ENCODE data around the gene CCL26. TPM values are rescaled to one million over a fixed set of nuclear protein-coding genes. Genes with fewer than 3 reads are reported as not detected.

Gene CCL26
- total and polyA plus RNA-seq, 4 donors, result 0.09 to 0.33 TPM; not detected in 2

GRCh38 chr7:75814407-75814947 lies 42.5 kb upstream of the CCL26 start:
- H3K4me1 ChIP-seq (ENCODE audit: control insufficient read depth in 4 of 4, insufficient read depth in 4 of 4, low read length in 3 of 4), result no peaks in the 10 kb centered on the region
- DNase-seq (ENCODE audit: low spot score), result no peak
- TF ChIP-seq NR2F2 (IDR thresholded peaks at IDR 0.05) (no peak), MAX (IDR thresholded peaks at IDR 0.05) (no peak), YY1 (IDR thresholded peaks at IDR 0.05) (no peak), ZBTB33 (IDR thresholded peaks at IDR 0.05) (no peak), TAF1 (conservative IDR thresholded peaks at IDR 0.05) (no peak), SP1 (IDR thresholded peaks at IDR 0.05) (no peak), REST (IDR thresholded peaks at IDR 0.05) (no peak), CTCF (IDR thresholded peaks at IDR 0.05; ENCODE audit: low read depth, low read length, missing input control) (no peak), EGR1 (IDR thresholded peaks at IDR 0.05; ENCODE audit: low read depth in 2 of 2) (no peak), RAD21 (IDR thresholded peaks at IDR 0.05) (no peak), GABPA (IDR thresholded peaks at IDR 0.05 in 1 of 2, conservative IDR thresholded peaks at IDR 0.05 in 1 of 2) (no peak), FOXA1 (IDR thresholded peaks at IDR 0.05) (no peak), RXRA (IDR thresholded peaks at IDR 0.05) (no peak), HNF4G (IDR thresholded peaks at IDR 0.05) (no peak), HNF4A (conservative IDR thresholded peaks at IDR 0.05) (no peak), ATF3 (IDR thresholded peaks at IDR 0.05) (no peak), FOXA2 (IDR thresholded peaks at IDR 0.05) (no peak), JUND (IDR thresholded peaks at IDR 0.05) (no peak)
- no peaks in the 10 kb centered on the region for H3K36me3 ChIP-seq (ENCODE audit: control insufficient read depth in 4 of 4, insufficient read depth in 3 of 4, low read depth in 1 of 4, low read length in 3 of 4)
- H3K27me3 ChIP-seq (ENCODE audit: control insufficient read depth in 4 of 4, insufficient read depth in 4 of 4, low read length in 3 of 4), result no peaks in the 10 kb centered on the region
- no peak overlapping the region for H3K27ac ChIP-seq (ENCODE audit: low read depth in 1 of 2, low read length in 2 of 2)
- WGBS, result 72% methylated on average over 13 of the region's 13 CpGs
- H3K4me3 ChIP-seq (ENCODE audit: low read depth in 1 of 3, low read length in 3 of 3), result no peak overlapping the region
- no peaks in the 10 kb centered on the region for H3K9me3 ChIP-seq (ENCODE audit: control insufficient read depth in 4 of 4, low read length in 3 of 4)
- H3K9ac ChIP-seq (ENCODE audit: low read depth in 1 of 2, low read length in 2 of 2), result no peak overlapping the region

Data from liver (tissue), 9 donors.